ENCODE results near the gene PIP5K1C.

PIP5K1C gene

GRCh38 chr19:3721131-3721886 lies 21.0 kb upstream of the PIP5K1C start:
- DNase-seq: peak; percentile 84

GRCh38 chr19:3720349-3720917 lies 20.2 kb upstream of the PIP5K1C start:
- no peak for DNase-seq

GRCh38 chr19:3719868-3720267 lies 19.6 kb upstream of the PIP5K1C start:
- no peak for DNase-seq

- DNase-seq: no peak
Measured at GRCh38 chr19:3716147-3716668, 15.9 kb upstream of the PIP5K1C start.

GRCh38 chr19:3712663-3713611 lies 12.7 kb upstream of the PIP5K1C start:
- no peak for DNase-seq

GRCh38 chr19:3710265-3710812 lies 10.1 kb upstream of the PIP5K1C start:
- DNase-seq: no peak

- no peak for DNase-seq
Measured at GRCh38 chr19:3708207-3708931, 8.1 kb upstream of the PIP5K1C start, which contains the start of gene TJP3. TSS of gene TJP3 (plus strand) at chr19:3708384. CDS start at chr19:3728433, 20,049 bp downstream.

GRCh38 chr19:3707868-3708206 lies 7.6 kb upstream of the PIP5K1C start:
- DNase-seq: no peak

- DNase-seq: no peak
Measured at GRCh38 chr19:3701200-3701599, 932 bp upstream of the PIP5K1C start.

- no peak for DNase-seq
Measured at GRCh38 chr19:3699741-3700241, 477 bp downstream of the PIP5K1C start.

- DNase-seq: peak; percentile 68
Measured at GRCh38 chr19:3698974-3699740, 1.1 kb downstream of the PIP5K1C start.

- no peak for DNase-seq
Measured at GRCh38 chr19:3698386-3698950, 1.8 kb downstream of the PIP5K1C start.

- no peak for DNase-seq
Measured at GRCh38 chr19:3697671-3698385, 2.4 kb downstream of the PIP5K1C start.

GRCh38 chr19:3697094-3697493 lies 3.2 kb downstream of the PIP5K1C start:
- DNase-seq: no peak

GRCh38 chr19:3696660-3696995 lies 3.6 kb downstream of the PIP5K1C start:
- no peak for DNase-seq

- no peak for DNase-seq
Measured at GRCh38 chr19:3695986-3696659, 4.1 kb downstream of the PIP5K1C start.

GRCh38 chr19:3695124-3695733 lies 5.0 kb downstream of the PIP5K1C start:
- no peak for DNase-seq

GRCh38 chr19:3694361-3695123 lies 5.7 kb downstream of the PIP5K1C start:
- DNase-seq: no peak

Measured in right forelimb (tissue), 1 donor.